ENCODE measurements around the gene MAGEC3. TPM values are rescaled to one million over a fixed set of nuclear protein-coding genes. Genes with fewer than 3 reads are reported as not detected.

MAGEC3 gene
- 0.16 to 0.38 TPM (median 0.18 TPM) in 3 replicates for total RNA-seq

- Mint-ChIP-seq H3K9me3 (peaks cover 25% of the 10 kb centered on the region), H3K4me3 (no peak within 1 kb of the TSS), H3K4me1 (no peaks in the 10 kb centered on the region), H3K27me3 (ENCODE audit: low read depth) (no peaks in the 10 kb centered on the region), H3K27ac (no peak within 1 kb of the TSS), H3K36me3 (no peaks in the 10 kb centered on the region)
- no peak for DNase-seq (ENCODE audit: low spot score in 2 of 2, unreplicated experiment in 2 of 2)
- no peak for TF ChIP-seq CTCF (IDR thresholded peaks at IDR 0.05; ENCODE audit: unreplicated experiment)
Measured at GRCh38 chrX:141838016-141838415, at the start of gene MAGEC3. Gene MAGEC3 (plus strand): TSS chrX:141838316. CDS start chrX:141838316, 0 bp downstream.

- H3K27me3 Mint-ChIP-seq (ENCODE audit: low read depth) = no peaks in the 10 kb centered on the region
- DNase-seq (ENCODE audit: low spot score in 2 of 2, unreplicated experiment in 2 of 2) = no peak
- no peak for TF ChIP-seq CTCF (IDR thresholded peaks at IDR 0.05; ENCODE audit: unreplicated experiment)
- H3K4me1 Mint-ChIP-seq = no peaks in the 10 kb centered on the region
- H3K36me3 Mint-ChIP-seq = no peaks in the 10 kb centered on the region
- no peak overlapping the region for H3K27ac Mint-ChIP-seq
- no peak overlapping the region for H3K4me3 Mint-ChIP-seq
- peaks cover 20% of the 10 kb centered on the region for H3K9me3 Mint-ChIP-seq
Measured at GRCh38 chrX:141791856-141792255, 46.3 kb upstream of the MAGEC3 start.

GRCh38 chrX:141811438-141811837 lies 26.7 kb upstream of the MAGEC3 start:
- no peak for TF ChIP-seq CTCF (IDR thresholded peaks at IDR 0.05; ENCODE audit: unreplicated experiment)
- Mint-ChIP-seq H3K4me1 (no peaks in the 10 kb centered on the region), H3K27me3 (ENCODE audit: low read depth) (no peaks in the 10 kb centered on the region), H3K36me3 (no peaks in the 10 kb centered on the region), H3K27ac (no peak overlapping the region), H3K4me3 (no peak overlapping the region), H3K9me3 (peaks cover 39% of the 10 kb centered on the region)
- DNase-seq (ENCODE audit: low spot score in 2 of 2, unreplicated experiment in 2 of 2) = no peak

GRCh38 chrX:141814213-141814857 lies 23.8 kb upstream of the MAGEC3 start:
- Mint-ChIP-seq H3K27ac (no peak overlapping the region), H3K9me3 (peaks cover 49% of the 10 kb centered on the region), H3K27me3 (ENCODE audit: low read depth) (no peaks in the 10 kb centered on the region), H3K4me3 (no peak overlapping the region), H3K36me3 (no peaks in the 10 kb centered on the region), H3K4me1 (no peaks in the 10 kb centered on the region)
- DNase-seq (ENCODE audit: low spot score in 2 of 2, unreplicated experiment in 2 of 2) = no peak
- TF ChIP-seq CTCF (IDR thresholded peaks at IDR 0.05; ENCODE audit: unreplicated experiment) = no peak

GRCh38 chrX:141815904-141816303 lies 22.2 kb upstream of the MAGEC3 start:
- Mint-ChIP-seq H3K27ac (no peak overlapping the region), H3K4me3 (no peak overlapping the region), H3K36me3 (no peaks in the 10 kb centered on the region), H3K27me3 (ENCODE audit: low read depth) (no peaks in the 10 kb centered on the region), H3K9me3 (peaks cover 51% of the 10 kb centered on the region), H3K4me1 (no peaks in the 10 kb centered on the region)
- DNase-seq (ENCODE audit: low spot score in 2 of 2, unreplicated experiment in 2 of 2) = no peak
- no peak for TF ChIP-seq CTCF (IDR thresholded peaks at IDR 0.05; ENCODE audit: unreplicated experiment)
